SIG-M5 treated with dmso at 0.1 percent for 504 hours (cell line): Measurements from ENCODE around the gene P2RY13.

Experiments used
- DNase-seq: peaks from one replicate; lab custom pipeline; 2025; ENCODE audit not compliant: unreplicated experiment; lab: John Stamatoyannopoulos, UW

P2RY13 gene

GRCh38 chr3:151321526-151321925 is 7.8 kb downstream of the P2RY13 start:
- no peak for DNase-seq

- no peak for DNase-seq
Measured at GRCh38 chr3:151320131-151320530, 9.2 kb downstream of the P2RY13 start.

DNA sequence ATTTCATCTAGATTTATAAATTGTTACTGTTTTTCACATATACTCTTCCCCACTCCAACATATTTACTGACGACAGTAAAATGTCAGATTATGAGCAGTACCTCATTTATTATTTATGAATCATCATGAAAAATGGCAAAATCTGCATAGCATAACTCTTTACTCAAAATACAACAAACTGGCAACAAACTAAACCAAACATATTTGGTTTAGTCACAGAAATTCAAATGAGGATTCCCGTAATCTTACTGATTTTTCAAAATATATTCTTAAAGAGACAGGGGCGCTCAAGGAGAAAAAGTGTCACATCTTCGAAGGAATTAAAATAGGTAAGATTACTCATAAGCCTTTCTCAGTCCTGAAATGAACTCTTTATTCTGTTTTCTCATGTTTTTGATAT is 9.7 kb downstream of the P2RY13 start:
- DNase-seq = no peak

DNA sequence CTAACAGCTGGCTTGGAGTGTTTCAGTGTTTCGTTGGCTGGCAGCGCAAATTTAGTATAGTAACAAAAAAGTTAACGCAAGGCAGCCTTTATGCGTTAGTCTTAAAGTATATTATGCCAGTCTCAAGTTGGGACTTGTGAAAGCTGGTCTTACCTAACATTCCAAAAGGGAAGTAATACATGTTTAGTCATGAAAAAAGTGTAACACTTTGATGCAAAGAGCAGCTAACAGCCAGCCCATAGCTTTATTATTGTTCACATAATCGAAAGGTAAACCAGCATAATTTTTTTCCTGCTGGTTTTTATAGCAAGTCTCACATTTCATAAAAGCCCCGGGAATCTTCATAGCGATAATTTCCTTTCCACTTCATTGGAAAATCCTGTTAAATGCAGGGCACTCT is 10.4 kb downstream of the P2RY13 start:
- DNase-seq = peak; percentile 61

DNA sequence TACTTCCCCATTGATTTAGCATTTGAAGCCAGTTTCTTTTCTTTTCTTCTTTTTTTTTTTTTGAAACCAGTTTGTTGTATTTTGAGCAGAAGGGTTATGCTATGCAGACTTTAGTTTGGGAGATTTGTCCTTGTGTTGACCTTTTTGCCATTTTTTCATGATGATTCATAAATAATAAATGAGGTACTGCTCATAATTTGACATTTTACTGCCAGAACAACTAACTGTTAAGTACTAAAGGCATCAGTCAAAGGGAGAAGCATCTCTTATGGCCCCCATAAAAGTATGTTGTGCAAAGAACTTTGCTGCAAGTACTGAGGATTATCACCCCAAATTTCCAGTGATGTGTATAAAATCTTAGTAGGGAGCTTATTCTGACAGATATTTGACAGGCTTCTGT is 11.0 kb downstream of the P2RY13 start:
- DNase-seq = no peak

GRCh38 chr3:151316267-151316991 is 12.9 kb downstream of the P2RY13 start, which contains the start of gene GPR87:
Gene GPR87, minus strand, starts transcription at chr3:151316820. Its CDS starts 16,720 bp downstream, at chr3:151300100.
- peak; percentile 64 for DNase-seq

- no peak for DNase-seq
Measured at GRCh38 chr3:151315846-151316245, 13.5 kb downstream of the P2RY13 start.

DNA sequence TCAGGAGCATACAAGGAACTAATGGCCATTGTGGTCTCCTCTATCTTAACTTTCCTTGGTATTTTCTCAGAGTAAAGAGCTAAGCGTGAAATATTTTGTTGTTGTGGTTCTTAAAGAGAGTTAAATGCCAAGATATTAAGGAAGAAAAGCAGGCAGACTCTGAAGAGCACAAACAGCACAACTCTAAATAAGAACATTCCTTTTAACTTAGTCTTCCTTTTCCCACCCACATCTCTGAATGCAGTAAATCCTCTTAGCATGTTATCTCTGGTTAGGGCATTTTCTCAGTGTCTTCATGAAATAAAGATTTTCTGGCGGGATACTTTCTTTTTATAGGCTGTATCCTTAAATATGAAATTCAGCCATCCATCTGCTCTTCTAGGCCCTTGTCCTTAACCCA is 14.2 kb downstream of the P2RY13 start:
- no peak for DNase-seq

DNA sequence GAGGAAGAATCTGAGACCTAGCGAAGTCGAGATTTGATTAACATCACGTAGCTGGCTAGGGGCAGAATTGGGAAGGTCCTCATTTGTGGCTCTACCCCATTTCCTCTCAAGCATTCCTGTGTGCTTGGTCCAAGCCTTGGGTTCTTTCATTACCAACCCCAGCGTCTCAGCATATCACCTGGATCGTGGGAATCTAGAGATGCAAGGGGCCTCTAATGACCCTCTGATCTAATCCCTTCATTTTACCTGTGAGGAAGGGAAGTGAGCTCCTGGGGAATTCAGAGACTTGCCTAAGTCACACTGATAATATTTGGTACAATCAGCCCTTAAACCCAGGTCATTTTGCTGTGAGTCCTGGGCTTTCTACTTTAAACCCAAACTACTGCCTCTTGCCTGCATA is 14.8 kb downstream of the P2RY13 start:
- DNase-seq = no peak

- no peak for DNase-seq
Measured at GRCh38 chr3:151314137-151314536, 15.2 kb downstream of the P2RY13 start.

- no peak for DNase-seq
Measured at GRCh38 chr3:151312972-151313371, 16.4 kb downstream of the P2RY13 start.

- no peak for DNase-seq
Measured at GRCh38 chr3:151309566-151309965, 19.8 kb downstream of the P2RY13 start.

- DNase-seq = no peak
Measured at GRCh38 chr3:151307583-151308488, 21.5 kb downstream of the P2RY13 start.

DNA sequence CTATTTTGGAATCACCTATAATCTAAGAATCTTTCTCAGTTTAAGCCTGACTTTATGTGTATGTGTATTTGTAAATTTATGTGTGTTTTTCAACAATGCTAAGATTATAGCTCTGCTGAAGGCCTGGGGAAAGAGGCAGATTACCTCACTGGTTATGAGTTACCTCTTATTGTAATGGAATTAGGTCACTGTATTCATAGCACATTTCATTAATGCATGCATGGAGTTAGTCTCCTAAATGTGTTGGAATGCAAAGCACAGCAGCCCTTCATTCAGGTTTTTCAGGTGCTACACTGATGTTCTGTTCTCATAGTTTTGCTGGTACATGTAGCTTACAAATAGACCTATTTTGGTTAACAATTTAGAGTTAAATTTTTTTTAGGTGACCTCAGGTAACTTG is 22.2 kb downstream of the P2RY13 start:
- DNase-seq = no peak

GRCh38 chr3:151306168-151306810 is 23.1 kb downstream of the P2RY13 start:
- no peak for DNase-seq

DNA sequence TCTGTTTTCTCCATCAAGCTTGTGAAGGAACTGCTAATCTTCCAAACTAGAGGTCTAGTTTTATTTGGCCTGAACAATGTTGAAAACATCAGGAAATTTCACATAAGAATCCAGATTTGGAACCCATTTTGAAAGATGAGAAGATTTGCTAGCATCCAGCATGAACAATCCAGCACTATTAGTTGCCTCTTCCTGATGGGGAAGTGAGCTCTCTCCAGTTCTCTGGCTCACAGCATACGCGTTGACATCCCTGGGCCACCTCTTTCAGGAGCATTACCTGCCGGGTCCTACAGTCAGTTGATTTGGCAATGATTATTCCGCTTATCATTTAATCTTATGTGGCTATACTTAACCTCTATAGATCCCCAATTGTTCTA is 23.6 kb downstream of the P2RY13 start:
- no peak for DNase-seq

GRCh38 chr3:151305060-151305774 is 24.1 kb downstream of the P2RY13 start:
- DNase-seq = peak; percentile 80

DNA sequence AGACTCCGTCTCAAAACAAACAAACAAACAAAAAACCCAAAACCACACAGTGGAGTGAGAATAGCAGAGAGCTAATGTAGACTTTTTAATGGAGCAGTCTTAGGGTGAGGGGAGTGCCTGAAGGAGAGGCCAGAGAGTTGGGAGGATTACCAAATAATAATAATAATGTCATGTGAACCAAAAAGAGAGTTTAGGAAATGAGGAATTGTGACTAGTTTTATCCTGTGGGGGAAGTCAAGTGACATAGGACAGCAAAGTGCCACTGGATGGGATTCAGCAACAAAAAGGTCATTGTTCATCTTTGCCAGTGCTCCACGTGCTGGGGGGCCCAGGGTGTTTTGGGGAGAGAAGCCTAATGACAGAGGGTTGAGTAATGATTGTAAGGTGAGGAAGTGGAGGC is 25.6 kb downstream of the P2RY13 start:
- no peak for DNase-seq

DNA sequence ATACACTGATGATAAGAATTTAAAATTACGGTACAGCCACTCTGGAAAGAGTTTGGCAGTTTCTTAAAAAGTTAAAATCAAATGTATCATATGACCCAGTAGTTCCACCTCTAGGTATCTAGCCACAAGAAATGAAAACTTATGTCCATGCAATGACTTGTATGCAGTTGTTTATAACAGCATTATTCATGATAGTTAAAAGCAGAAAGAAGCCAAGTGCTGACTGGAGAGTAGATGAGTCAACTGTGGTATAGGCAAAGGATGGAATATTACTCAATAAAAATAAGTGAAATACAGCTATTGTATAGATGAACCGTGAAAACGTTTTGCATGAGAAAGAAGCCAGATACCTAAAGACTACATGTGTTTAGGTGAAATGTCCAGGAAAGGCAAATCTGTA is 27.6 kb downstream of the P2RY13 start:
- no peak for DNase-seq

DNA sequence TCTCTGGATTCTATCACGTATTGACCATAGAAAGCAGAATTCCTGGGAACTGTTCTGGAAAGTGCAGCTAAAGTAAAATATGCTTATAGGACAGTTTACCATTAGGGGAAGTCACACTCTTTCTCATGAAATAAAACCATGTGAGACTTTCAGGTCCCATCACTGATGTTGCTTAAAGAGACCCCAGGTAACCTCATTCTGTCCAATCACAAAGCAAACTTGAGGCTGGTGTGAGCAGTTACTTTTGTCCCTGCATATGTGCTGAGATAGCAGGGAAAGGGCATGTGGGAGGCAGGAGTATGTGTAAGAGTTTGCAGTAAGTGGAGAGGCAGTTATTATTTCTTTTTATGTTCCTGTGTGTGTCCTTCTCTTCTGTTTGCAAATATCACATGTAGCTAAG is 28.8 kb downstream of the P2RY13 start:
- no peak for DNase-seq

DNA sequence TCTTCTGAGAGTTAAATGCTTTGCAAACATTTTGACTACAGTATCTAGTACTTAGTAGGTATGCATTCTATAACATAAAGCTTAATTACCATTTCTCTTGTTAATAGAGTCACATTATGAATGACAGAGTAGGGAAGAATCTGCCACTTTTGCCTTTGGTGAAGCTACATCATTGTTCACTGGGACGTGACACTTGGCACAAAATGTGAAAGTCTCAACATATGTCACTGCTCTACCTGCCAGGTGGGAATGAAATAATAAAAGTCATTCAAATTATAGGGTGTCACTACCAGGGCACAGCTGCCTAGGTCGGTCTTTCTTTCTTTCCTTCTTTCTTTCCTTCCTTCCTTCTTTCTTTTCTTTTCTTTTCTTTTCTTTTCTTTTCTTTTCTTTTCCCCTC is 30.3 kb downstream of the P2RY13 start:
- DNase-seq = no peak
